Upper lobe of left lung (tissue), 6 donors: ENCODE results near the gene FHIT. TPM values are rescaled to one million over a fixed set of nuclear protein-coding genes. Genes with fewer than 3 reads are reported as not detected.

Experiments used
- ATAC-seq, 2 donors: fragments of 200-7000 bp; cut with Tn5 transposase; one replicate each; pipeline ENCODE4 v1.9.1; 2022; ENCODE audit warnings: mild to moderate bottlenecking in 2 of 2, moderate library complexity in 2 of 2; ENCODE audit not compliant: low FRiP score in 2 of 2
- DNase-seq, 2 donors: peaks; one replicate each; pipeline ENCODE4 v3.0.0-alpha.2; 2019 to 2020
- H3K27ac ChIP-seq, 4 donors: fragments of 200-600 bp; sonication (generic); one replicate each; pipeline ENCODE4 v1.5.1; 2016 to 2019
- H3K27me3 ChIP-seq, 4 donors: fragments of 200-600 bp; sonication (generic); one replicate each; pipeline ENCODE4 v1.5.1; 2017 to 2019
- H3K36me3 ChIP-seq, 4 donors: fragments of 200-600 bp; sonication (generic); one replicate each; pipeline ENCODE4 v1.5.1; 2016 to 2019
- H3K4me1 ChIP-seq, 4 donors: fragments of 200-600 bp; sonication (generic); one replicate each; pipeline ENCODE4 v1.5.1; 2018 to 2019
- H3K4me3 ChIP-seq, 4 donors: fragments of 200-600 bp; sonication (generic); one replicate each; pipeline ENCODE4 v1.5.1; 2017 to 2019; ENCODE audit warnings: mild to moderate bottlenecking in 2 of 4, moderate library complexity in 1 of 4
- H3K9me3 ChIP-seq, 4 donors: fragments of 200-600 bp; sonication (generic); one replicate each; pipeline ENCODE4 v1.5.1; 2018 to 2019
- CTCF ChIP-seq, 6 experiments: fragments of 450-650 bp in 4 of 6; fragments of 200-600 bp in 2 of 6; sonication (generic) in 2 of 6; IDR thresholded peaks; one replicate each; pipeline ENCODE4 v1.5.1; 2016 to 2019; ENCODE audit warnings: antibody characterized with exemption in 6 of 6
- EP300 ChIP-seq, 4 donors: sonication (generic); formaldehyde crosslinking; IDR thresholded peaks; one replicate each; pipeline ENCODE4 v1.5.1; 2017; ENCODE audit warnings: antibody characterized with exemption in 4 of 4, control low read depth in 2 of 4
- POLR2A ChIP-seq, 4 donors: fragments of 450-650 bp; IDR thresholded peaks; one replicate each; pipeline ENCODE4 v1.5.1; 2016 to 2017; ENCODE audit warnings: antibody characterized with exemption in 4 of 4, mild to moderate bottlenecking in 2 of 4
- POLR2AphosphoS5 ChIP-seq, 2 donors: sonication (generic); formaldehyde crosslinking; IDR thresholded peaks; one replicate each; pipeline ENCODE4 v1.5.1; 2017; ENCODE audit warnings: antibody characterized with exemption in 2 of 2
- WGBS, 2 donors: methylation state at CpG; one replicate each; pipeline ENCODE4 v1.1.5; 2017 to 2018; 5-methylcytosine and 5-hydroxymethylcytosine counted together
- total RNA-seq, 6 donors: library from RNA; depleted of rRNA in 4 of 6; stranded (reverse); fragments of >200 nt in 4 of 6; gene quantifications; one replicate each; pipeline versions ENCODE4 v1.1.0 to v1.2.1, GENCODE V29; 2016 to 2021
- donor health status: DM: no; HTN: no; CAD: no; lungs with moderate emphysema.
- donor health status: DM: no; HTN: yes; CAD: no; lungs with severe emphysema.

FHIT gene
- total RNA-seq, 6 donors from 2014 or later = 6.8 to 56.6 (median 11.1) TPM

- no peaks in the 10 kb centered on the region for H3K27me3 ChIP-seq
- no peaks in the 10 kb centered on the region for H3K4me1 ChIP-seq
- H3K27ac ChIP-seq = no peak overlapping the region
- 92 to 94% methylated on average over 2 of the region's 2 CpGs for WGBS, 2 donors
- no peak overlapping the region for H3K4me3 ChIP-seq
- no peak for DNase-seq
- H3K36me3 ChIP-seq = no peaks in the 10 kb centered on the region
- no peak for ATAC-seq
- H3K9me3 ChIP-seq = peaks cover 0 to 14% (median 4%) of the 10 kb centered on the region in 4 donors
- TF ChIP-seq POLR2A (IDR thresholded peaks at IDR 0.05) (no peak), EP300 (IDR thresholded peaks at IDR 0.05) (no peak), CTCF (IDR thresholded peaks at IDR 0.05) (no peak), POLR2AphosphoS5 (IDR thresholded peaks at IDR 0.05) (no peak)
These were observed 296.2 kb downstream of the FHIT start for GRCh38 chr3:60955034-60955433.

GRCh38 chr3:60954048-60954447 is 297.2 kb downstream of the FHIT start:
- no peaks in the 10 kb centered on the region for H3K27me3 ChIP-seq
- ATAC-seq (no peak), DNase-seq (no peak)
- no peak overlapping the region for H3K4me3 ChIP-seq
- H3K36me3 ChIP-seq = no peaks in the 10 kb centered on the region
- H3K27ac ChIP-seq = no peak overlapping the region
- no peaks in the 10 kb centered on the region for H3K4me1 ChIP-seq
- 37 to 44% methylated on average over 2 of the region's 2 CpGs for WGBS, 2 donors
- peaks cover 0 to 14% (median 4%) of the 10 kb centered on the region in 4 donors for H3K9me3 ChIP-seq
- TF ChIP-seq POLR2A (IDR thresholded peaks at IDR 0.05) (no peak), CTCF (IDR thresholded peaks at IDR 0.05) (no peak), POLR2AphosphoS5 (IDR thresholded peaks at IDR 0.05) (no peak), EP300 (IDR thresholded peaks at IDR 0.05) (no peak)

- ATAC-seq = no peak
- WGBS, 2 donors = 67 to 70% methylated on average over 5 of the region's 5 CpGs
- H3K27me3 ChIP-seq = no peaks in the 10 kb centered on the region
- peaks cover 0 to 14% (median 4%) of the 10 kb centered on the region in 4 donors for H3K9me3 ChIP-seq
- no peak overlapping the region for H3K4me3 ChIP-seq
- no peaks in the 10 kb centered on the region for H3K36me3 ChIP-seq
- no peak overlapping the region for H3K27ac ChIP-seq
- no peak for DNase-seq
- TF ChIP-seq EP300 (IDR thresholded peaks at IDR 0.05) (no peak), CTCF (IDR thresholded peaks at IDR 0.05) (no peak), POLR2A (IDR thresholded peaks at IDR 0.05) (no peak), POLR2AphosphoS5 (IDR thresholded peaks at IDR 0.05) (no peak)
- H3K4me1 ChIP-seq = no peaks in the 10 kb centered on the region
These were observed 297.9 kb downstream of the FHIT start for GRCh38 chr3:60953351-60953750.

- no peaks in the 10 kb centered on the region for H3K4me1 ChIP-seq
- H3K27ac ChIP-seq = no peak overlapping the region
- WGBS, 2 donors = 65 to 67% methylated on average over 6 of the region's 6 CpGs
- no peak overlapping the region for H3K4me3 ChIP-seq
- DNase-seq (no peak), ATAC-seq (no peak)
- H3K27me3 ChIP-seq = no peaks in the 10 kb centered on the region
- peaks cover 0 to 9% (median 4%) of the 10 kb centered on the region in 4 donors for H3K9me3 ChIP-seq
- TF ChIP-seq EP300 (IDR thresholded peaks at IDR 0.05) (no peak), POLR2AphosphoS5 (IDR thresholded peaks at IDR 0.05) (no peak), POLR2A (IDR thresholded peaks at IDR 0.05) (no peak), CTCF (IDR thresholded peaks at IDR 0.05) (no peak)
- H3K36me3 ChIP-seq = no peaks in the 10 kb centered on the region
These were observed 299.2 kb downstream of the FHIT start for GRCh38 chr3:60952055-60952454.

- 60 to 75% methylated on average over 3 of the region's 3 CpGs for whole genome bisulfite sequencing, 2 donors
- H3K27me3 ChIP-seq = no peaks in the 10 kb centered on the region
- H3K4me3 ChIP-seq = no peak overlapping the region
- no peaks in the 10 kb centered on the region for H3K36me3 ChIP-seq
- no peaks in the 10 kb centered on the region for H3K9me3 ChIP-seq
- H3K4me1 ChIP-seq = no peaks in the 10 kb centered on the region
- no peak overlapping the region for H3K27ac ChIP-seq
- no peak for TF ChIP-seq POLR2A (IDR thresholded peaks at IDR 0.05)
- no peak for TF ChIP-seq EP300 (IDR thresholded peaks at IDR 0.05)
- TF ChIP-seq CTCF (IDR thresholded peaks at IDR 0.05) = no peak
- no peak for TF ChIP-seq POLR2AphosphoS5 (IDR thresholded peaks at IDR 0.05)
- DNase-seq (no peak), ATAC-seq (no peak)
These were observed 302.1 kb downstream of the FHIT start for GRCh38 chr3:60949146-60949545.
